Stimulated activated CD4-positive, alpha-beta T cell treated with anti-CD3 and anti-CD28 coated beads, Interleukin-4, amount 100 ng/mL, for 4 hours (primary cell): ENCODE measurements around the gene LARGE1.

Source experiments
- DNase-seq, 2 experiments: peaks; one replicate each; pipeline ENCODE4 v3.0.0-alpha.2; 2020

The LARGE1 gene

GRCh38 chr22:33715237-33715985 is 204.9 kb downstream of the LARGE1 start:
- DNase-seq: no peak

GRCh38 chr22:33710326-33710725 is 209.9 kb downstream of the LARGE1 start:
- DNase-seq: no peak

GRCh38 chr22:33707581-33707980 is 212.7 kb downstream of the LARGE1 start:
- DNase-seq: no peak

- DNase-seq: no peak
Observed at GRCh38 chr22:33706100-33706499, 214.2 kb downstream of the LARGE1 start.

- DNase-seq: no peak
Observed at GRCh38 chr22:33699176-33699575, 221.1 kb downstream of the LARGE1 start.

GRCh38 chr22:33697640-33698039 is 222.6 kb downstream of the LARGE1 start:
- no peak for DNase-seq

- DNase-seq: no peak
Observed at GRCh38 chr22:33691057-33691630, 229.1 kb downstream of the LARGE1 start.

GRCh38 chr22:33688903-33689302 is 231.4 kb downstream of the LARGE1 start:
- DNase-seq: no peak

- DNase-seq: no peak
Observed at GRCh38 chr22:33687464-33687863, 232.8 kb downstream of the LARGE1 start.

GRCh38 chr22:33684087-33684486 is 236.2 kb downstream of the LARGE1 start:
- DNase-seq: no peak

GRCh38 chr22:33682927-33683326 is 237.3 kb downstream of the LARGE1 start:
- DNase-seq: no peak

GRCh38 chr22:33680632-33681031 is 239.6 kb downstream of the LARGE1 start:
- no peak for DNase-seq

GRCh38 chr22:33678523-33678922 is 241.8 kb downstream of the LARGE1 start:
- DNase-seq: no peak

- DNase-seq: no peak
Observed at GRCh38 chr22:33677536-33677935, 242.7 kb downstream of the LARGE1 start.

- DNase-seq: no peak
Observed at GRCh38 chr22:33674357-33674756, 245.9 kb downstream of the LARGE1 start.

GRCh38 chr22:33669746-33670145 is 250.5 kb downstream of the LARGE1 start:
- DNase-seq: no peak

- DNase-seq: no peak
Observed at GRCh38 chr22:33666961-33667619, 253.2 kb downstream of the LARGE1 start.

GRCh38 chr22:33666279-33666960 is 253.9 kb downstream of the LARGE1 start:
- DNase-seq: no peak

GRCh38 chr22:33659448-33659847 is 260.8 kb downstream of the LARGE1 start:
- DNase-seq: no peak

GRCh38 chr22:33658775-33659174 is 261.5 kb downstream of the LARGE1 start:
- no peak for DNase-seq

- no peak for DNase-seq
Observed at GRCh38 chr22:33657670-33658069, 262.6 kb downstream of the LARGE1 start.

- DNase-seq: no peak
Observed at GRCh38 chr22:33656808-33657628, 263.3 kb downstream of the LARGE1 start.
